ENCODE data around the gene TRPM3.

TRPM3 gene

GRCh38 chr9:70696694-70697335 lies 424.6 kb downstream of the TRPM3 start:
- H3K36me3 ChIP-seq (ENCODE audit: insufficient read depth, low read length): no peaks in the 10 kb centered on the region
- no peak overlapping the region for H3K9ac ChIP-seq (ENCODE audit: low read depth, low read length)
- no peaks in the 10 kb centered on the region for H3K9me3 ChIP-seq (ENCODE audit: control insufficient read depth, insufficient read depth, low read length)
- H3K4me1 ChIP-seq (ENCODE audit: insufficient read depth, low read length): no peaks in the 10 kb centered on the region

- H3K4me1 ChIP-seq (ENCODE audit: insufficient read depth, low read length): no peaks in the 10 kb centered on the region
- H3K9me3 ChIP-seq (ENCODE audit: control insufficient read depth, insufficient read depth, low read length): no peaks in the 10 kb centered on the region
- no peak overlapping the region for H3K9ac ChIP-seq (ENCODE audit: low read depth, low read length)
- H3K36me3 ChIP-seq (ENCODE audit: insufficient read depth, low read length): no peaks in the 10 kb centered on the region
Observed at GRCh38 chr9:70694758-70695157, 426.7 kb downstream of the TRPM3 start.

- no peak overlapping the region for H3K9ac ChIP-seq (ENCODE audit: low read depth, low read length)
- no peaks in the 10 kb centered on the region for H3K36me3 ChIP-seq (ENCODE audit: insufficient read depth, low read length)
- H3K9me3 ChIP-seq (ENCODE audit: control insufficient read depth, insufficient read depth, low read length): no peaks in the 10 kb centered on the region
- no peaks in the 10 kb centered on the region for H3K4me1 ChIP-seq (ENCODE audit: insufficient read depth, low read length)
Observed at GRCh38 chr9:70693186-70693585, 428.2 kb downstream of the TRPM3 start.

GRCh38 chr9:70692431-70692830 lies 429.0 kb downstream of the TRPM3 start:
- Histone ChIP-seq H3K36me3 (ENCODE audit: insufficient read depth, low read length) (no peaks in the 10 kb centered on the region), H3K9ac (ENCODE audit: low read depth, low read length) (no peak overlapping the region), H3K9me3 (ENCODE audit: control insufficient read depth, insufficient read depth, low read length) (no peaks in the 10 kb centered on the region), H3K4me1 (ENCODE audit: insufficient read depth, low read length) (no peaks in the 10 kb centered on the region)

- H3K9ac ChIP-seq (ENCODE audit: low read depth, low read length): no peak overlapping the region
- no peaks in the 10 kb centered on the region for H3K36me3 ChIP-seq (ENCODE audit: insufficient read depth, low read length)
- no peaks in the 10 kb centered on the region for H3K9me3 ChIP-seq (ENCODE audit: control insufficient read depth, insufficient read depth, low read length)
- no peaks in the 10 kb centered on the region for H3K4me1 ChIP-seq (ENCODE audit: insufficient read depth, low read length)
Observed at GRCh38 chr9:70688704-70689103, 432.7 kb downstream of the TRPM3 start.

GRCh38 chr9:70683841-70684240 lies 437.6 kb downstream of the TRPM3 start:
- no peak overlapping the region for H3K9ac ChIP-seq (ENCODE audit: low read depth, low read length)
- H3K4me1 ChIP-seq (ENCODE audit: insufficient read depth, low read length): no peaks in the 10 kb centered on the region
- H3K9me3 ChIP-seq (ENCODE audit: control insufficient read depth, insufficient read depth, low read length): no peaks in the 10 kb centered on the region
- no peaks in the 10 kb centered on the region for H3K36me3 ChIP-seq (ENCODE audit: insufficient read depth, low read length)

GRCh38 chr9:70682298-70682697 lies 439.1 kb downstream of the TRPM3 start:
- Histone ChIP-seq H3K9ac (ENCODE audit: low read depth, low read length) (no peak overlapping the region), H3K4me1 (ENCODE audit: insufficient read depth, low read length) (no peaks in the 10 kb centered on the region), H3K9me3 (ENCODE audit: control insufficient read depth, insufficient read depth, low read length) (no peaks in the 10 kb centered on the region), H3K36me3 (ENCODE audit: insufficient read depth, low read length) (no peaks in the 10 kb centered on the region)

GRCh38 chr9:70679845-70680244 lies 441.6 kb downstream of the TRPM3 start:
- Histone ChIP-seq H3K36me3 (ENCODE audit: insufficient read depth, low read length) (no peaks in the 10 kb centered on the region), H3K4me1 (ENCODE audit: insufficient read depth, low read length) (no peaks in the 10 kb centered on the region), H3K9me3 (ENCODE audit: control insufficient read depth, insufficient read depth, low read length) (no peaks in the 10 kb centered on the region), H3K9ac (ENCODE audit: low read depth, low read length) (no peak overlapping the region)

GRCh38 chr9:70678153-70678552 lies 443.3 kb downstream of the TRPM3 start:
- Histone ChIP-seq H3K4me1 (ENCODE audit: insufficient read depth, low read length) (no peaks in the 10 kb centered on the region), H3K9ac (ENCODE audit: low read depth, low read length) (no peak overlapping the region), H3K9me3 (ENCODE audit: control insufficient read depth, insufficient read depth, low read length) (no peaks in the 10 kb centered on the region), H3K36me3 (ENCODE audit: insufficient read depth, low read length) (no peaks in the 10 kb centered on the region)

- no peaks in the 10 kb centered on the region for H3K36me3 ChIP-seq (ENCODE audit: insufficient read depth, low read length)
Observed at GRCh38 chr9:70677055-70677735, 444.2 kb downstream of the TRPM3 start.

GRCh38 chr9:70675868-70676370 lies 445.5 kb downstream of the TRPM3 start:
- H3K36me3 ChIP-seq (ENCODE audit: insufficient read depth, low read length): no peaks in the 10 kb centered on the region
- H3K9ac ChIP-seq (ENCODE audit: low read depth, low read length): no peak overlapping the region
- H3K9me3 ChIP-seq (ENCODE audit: control insufficient read depth, insufficient read depth, low read length): no peaks in the 10 kb centered on the region
- no peaks in the 10 kb centered on the region for H3K4me1 ChIP-seq (ENCODE audit: insufficient read depth, low read length)

More at GRCh38 chr9:70677055-70677735, 444.2 kb downstream of the TRPM3 start:
- Histone ChIP-seq H3K9me3 (ENCODE audit: control insufficient read depth, insufficient read depth, low read length) (no peaks in the 10 kb centered on the region), H3K9ac (ENCODE audit: low read depth, low read length) (no peak overlapping the region), H3K4me1 (ENCODE audit: insufficient read depth, low read length) (no peaks in the 10 kb centered on the region)

- H3K9me3 ChIP-seq (ENCODE audit: control insufficient read depth, insufficient read depth, low read length): no peaks in the 10 kb centered on the region
- no peaks in the 10 kb centered on the region for H3K4me1 ChIP-seq (ENCODE audit: insufficient read depth, low read length)
- no peak overlapping the region for H3K9ac ChIP-seq (ENCODE audit: low read depth, low read length)
- no peaks in the 10 kb centered on the region for H3K36me3 ChIP-seq (ENCODE audit: insufficient read depth, low read length)
Observed at GRCh38 chr9:70673844-70674243, 447.6 kb downstream of the TRPM3 start.

GRCh38 chr9:70672161-70672649 lies 449.2 kb downstream of the TRPM3 start:
- Histone ChIP-seq H3K36me3 (ENCODE audit: insufficient read depth, low read length) (no peaks in the 10 kb centered on the region), H3K4me1 (ENCODE audit: insufficient read depth, low read length) (no peaks in the 10 kb centered on the region), H3K9me3 (ENCODE audit: control insufficient read depth, insufficient read depth, low read length) (no peaks in the 10 kb centered on the region), H3K9ac (ENCODE audit: low read depth, low read length) (no peak overlapping the region)

GRCh38 chr9:70668751-70669150 lies 452.7 kb downstream of the TRPM3 start:
- Histone ChIP-seq H3K9ac (ENCODE audit: low read depth, low read length) (no peak overlapping the region), H3K36me3 (ENCODE audit: insufficient read depth, low read length) (no peaks in the 10 kb centered on the region), H3K9me3 (ENCODE audit: control insufficient read depth, insufficient read depth, low read length) (no peaks in the 10 kb centered on the region), H3K4me1 (ENCODE audit: insufficient read depth, low read length) (no peaks in the 10 kb centered on the region)

GRCh38 chr9:70658765-70659164 lies 462.7 kb downstream of the TRPM3 start:
- Histone ChIP-seq H3K4me1 (ENCODE audit: insufficient read depth, low read length) (no peaks in the 10 kb centered on the region), H3K36me3 (ENCODE audit: insufficient read depth, low read length) (no peaks in the 10 kb centered on the region), H3K9ac (ENCODE audit: low read depth, low read length) (no peak overlapping the region), H3K9me3 (ENCODE audit: control insufficient read depth, insufficient read depth, low read length) (peaks cover 8% of the 10 kb centered on the region)
